GM19395 (cell line): ENCODE results near the gene GDF3.
"Not testable (repeated sequence)": the region's sequence is repeated elsewhere in the genome, so short reads cannot be mapped to it uniquely, and the experiment has no call there.

Experiments used
- ATAC-seq: cut with Tn5 transposase; IDR thresholded peaks from one replicate; pipeline ENCODE4 v1.9.1; 2021; ENCODE audit warnings: mild to moderate bottlenecking, moderate library complexity; ENCODE audit not compliant: unreplicated experiment

GDF3 gene

DNA sequence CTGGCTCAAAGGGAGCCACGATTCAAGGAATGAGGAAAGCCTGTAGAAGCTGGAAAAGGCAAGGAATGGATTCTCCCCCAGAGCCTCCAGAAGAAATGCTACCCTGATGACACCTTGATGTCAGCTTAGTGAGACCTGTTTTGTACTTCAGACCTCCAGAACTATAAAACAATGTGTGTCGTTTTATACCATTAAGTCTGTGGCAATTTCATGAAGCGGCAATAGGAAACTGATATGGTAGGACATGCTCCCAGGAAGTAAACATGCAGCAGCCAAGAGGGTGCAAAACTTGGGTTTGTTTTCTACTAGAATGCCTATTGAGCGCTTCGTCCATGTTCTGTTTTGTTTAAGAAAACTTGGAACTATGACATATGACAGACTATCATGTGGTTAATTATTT is 27.4 kb downstream of the GDF3 start:
- no peak for ATAC-seq

DNA sequence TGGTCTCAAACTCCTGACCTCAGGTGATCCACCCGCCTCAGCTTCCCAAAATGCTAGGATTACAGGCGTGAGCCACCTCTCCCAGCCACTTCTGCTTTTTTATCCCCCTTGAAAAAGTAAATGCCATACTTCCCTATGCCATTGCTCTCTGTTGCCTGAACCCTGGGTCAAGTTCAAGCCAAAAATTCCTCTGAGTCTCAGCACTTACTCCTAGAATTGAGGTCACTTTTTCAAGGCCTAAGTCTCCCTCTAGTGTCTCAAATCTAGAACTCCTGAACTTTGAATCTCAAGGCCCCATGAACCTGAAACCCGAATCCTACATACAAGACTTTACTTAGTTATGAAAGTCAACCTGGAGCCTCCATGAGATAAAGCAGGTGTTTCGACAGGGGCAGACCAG is 28.4 kb downstream of the GDF3 start:
- ATAC-seq = no peak

DNA sequence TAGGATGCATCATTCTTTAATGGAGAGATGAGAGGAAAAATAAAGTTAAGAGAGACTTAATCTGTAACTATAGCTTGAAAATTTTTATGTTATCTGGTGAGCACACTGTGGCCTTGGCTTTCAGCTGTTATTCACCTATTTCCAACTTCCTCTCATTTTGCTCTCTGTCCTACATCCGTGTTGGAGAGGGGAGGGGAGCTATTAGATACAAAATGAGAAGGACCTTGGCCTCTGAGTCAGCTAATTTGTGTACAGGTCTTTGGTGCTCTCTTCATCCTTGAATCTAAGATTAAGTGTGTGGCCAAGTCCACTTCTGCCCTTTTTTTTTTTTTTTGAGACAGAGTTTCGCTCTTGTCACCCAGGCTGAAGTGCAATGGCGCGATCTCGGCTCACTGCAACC is 29.0 kb downstream of the GDF3 start:
- no peak for ATAC-seq

DNA sequence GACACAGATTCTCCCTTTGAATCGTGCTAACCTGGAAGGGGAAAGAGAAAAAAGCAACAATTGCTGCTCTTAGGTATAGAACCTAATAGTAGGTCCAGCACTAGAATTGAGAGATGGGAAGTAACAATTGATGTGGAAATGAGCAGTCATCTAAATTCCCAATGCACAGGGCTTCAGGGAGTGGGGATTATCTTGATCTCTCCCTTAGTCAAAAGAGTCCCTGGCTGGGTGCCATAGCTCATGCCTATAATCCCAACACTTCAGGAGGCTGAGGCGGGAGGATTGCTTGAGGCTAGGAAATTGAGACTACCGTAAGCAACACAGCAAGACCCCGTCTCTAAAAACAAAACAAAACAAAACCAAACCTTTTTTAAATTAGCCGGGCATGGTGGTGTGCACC is 33.8 kb downstream of the GDF3 start:
- no peak for ATAC-seq

DNA sequence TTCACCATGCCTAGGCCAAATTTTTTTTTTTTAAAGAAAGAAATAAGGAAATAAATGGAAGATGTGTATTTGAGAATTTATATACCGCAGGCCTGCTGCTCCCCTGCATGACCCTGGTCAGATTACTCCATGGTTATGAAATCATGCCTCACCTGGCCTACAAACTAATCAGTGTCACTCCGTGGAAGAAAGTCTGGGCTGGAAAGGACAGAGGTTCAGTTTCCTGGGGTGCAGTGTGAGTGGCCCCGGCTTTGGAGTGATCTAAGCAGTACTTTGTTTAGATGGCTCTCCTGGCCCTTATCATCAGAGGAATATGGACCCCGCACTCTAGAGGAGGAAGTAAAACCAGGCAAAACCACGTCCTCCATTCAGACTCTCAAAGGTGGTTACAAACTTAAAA is 39.5 kb downstream of the GDF3 start:
- ATAC-seq = no peak

DNA sequence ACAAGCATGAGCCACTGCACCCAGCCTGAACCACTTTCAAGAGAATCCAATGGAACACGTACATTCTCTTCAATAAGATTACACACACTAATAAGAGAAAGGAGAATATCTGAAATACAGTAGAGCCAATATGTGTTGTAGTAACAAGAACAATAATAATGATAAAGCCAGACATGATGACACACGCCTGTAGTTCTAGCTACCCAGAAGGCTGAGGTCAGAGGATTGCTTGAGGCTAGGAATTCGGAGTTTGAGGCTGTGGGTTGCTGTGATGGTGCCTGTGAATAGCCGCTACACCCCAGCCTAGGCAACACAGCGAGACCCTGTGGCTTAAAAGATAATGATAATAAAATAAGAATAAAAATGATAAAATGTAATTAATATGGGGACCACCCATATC is 45.5 kb downstream of the GDF3 start:
- ATAC-seq = no peak

DNA sequence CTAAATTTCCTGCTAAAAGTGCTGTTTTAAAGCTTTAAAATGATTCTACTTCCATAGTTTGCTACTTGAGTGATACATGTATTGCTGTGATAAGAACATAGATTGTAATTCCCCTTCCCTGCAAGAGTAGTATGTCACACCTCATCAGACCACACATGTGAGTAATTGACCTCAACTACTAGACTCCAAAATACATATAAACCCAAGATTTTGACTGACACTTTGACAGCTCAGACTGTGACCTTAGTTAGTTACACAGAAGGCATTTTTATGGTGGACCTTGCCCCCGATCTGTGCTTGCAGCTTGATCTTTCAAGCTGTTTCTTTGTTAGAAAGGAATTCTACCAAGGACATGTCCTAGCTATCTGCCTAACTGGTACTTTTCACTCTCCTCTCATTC is 48.5 kb downstream of the GDF3 start:
- no peak for ATAC-seq

DNA sequence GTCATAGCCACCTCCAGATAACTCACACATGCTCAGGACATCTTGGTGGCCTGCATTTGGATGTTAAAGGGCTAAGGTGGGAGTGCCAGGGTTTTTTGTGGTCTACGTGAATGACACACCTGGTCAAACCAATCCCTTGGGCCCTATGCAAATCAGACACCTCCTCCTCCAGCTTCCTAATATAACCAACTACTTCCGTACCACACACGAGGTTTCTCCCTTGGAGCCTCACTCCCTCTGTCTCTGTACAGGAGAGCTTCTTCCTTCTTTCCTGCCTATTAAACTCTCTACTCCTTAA is 49.4 kb downstream of the GDF3 start:
- ATAC-seq = no peak

DNA sequence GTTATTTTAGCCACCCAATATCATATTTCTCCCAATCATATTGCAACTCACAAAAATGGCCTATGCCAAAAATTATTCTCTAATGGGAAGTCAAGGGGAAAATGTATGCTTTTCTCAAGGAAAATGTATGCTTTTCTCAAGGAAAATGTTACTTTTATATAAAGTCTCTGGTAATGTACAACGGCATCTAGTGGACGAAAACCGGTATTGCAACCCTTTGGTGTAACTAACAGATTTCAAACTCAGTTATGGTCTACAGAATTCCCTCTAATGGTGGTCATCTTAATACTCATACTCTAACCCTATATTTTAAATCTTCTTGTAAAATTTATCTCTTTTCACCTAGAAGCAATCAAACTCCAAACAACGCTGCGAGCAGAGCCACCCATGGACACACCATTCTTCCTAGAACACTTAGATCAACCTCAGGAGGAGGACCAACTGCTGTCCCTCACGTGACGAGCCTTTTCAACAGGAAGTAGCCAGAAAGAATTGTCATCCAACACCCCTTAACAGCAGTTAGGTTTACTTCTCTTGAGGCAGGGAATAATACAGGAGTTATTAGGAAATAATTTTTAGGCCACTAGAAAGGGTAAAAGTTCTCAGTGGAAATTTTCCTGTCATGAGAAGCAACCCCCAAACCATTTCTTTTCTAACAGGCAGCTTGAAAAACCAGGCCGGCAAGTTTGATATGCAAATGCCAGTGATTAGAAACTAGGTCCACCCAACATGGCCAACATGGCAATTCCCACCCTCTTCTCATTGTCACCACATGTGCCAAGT is 50.0 kb downstream of the GDF3 start:
- no peak for ATAC-seq

DNA sequence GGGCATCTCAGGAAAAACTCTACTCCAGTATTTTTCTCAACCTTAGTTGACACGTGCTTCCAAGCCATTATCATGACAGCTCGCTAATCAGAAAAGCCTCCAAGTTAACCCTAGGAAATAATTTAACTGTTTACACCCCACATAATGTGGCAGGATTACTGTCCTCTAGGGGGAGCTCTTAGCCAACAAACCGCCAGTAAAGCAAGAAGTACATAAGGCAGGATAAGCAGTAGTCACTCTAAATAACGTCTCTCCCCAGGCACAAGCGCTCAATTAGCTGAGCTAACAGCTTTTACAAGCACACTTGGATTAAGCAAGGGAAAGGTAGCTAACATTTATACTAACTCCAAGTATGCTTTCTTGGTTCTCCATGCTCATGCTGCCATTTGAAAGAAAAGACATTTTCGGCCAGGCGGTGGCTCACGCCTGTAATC is 52.7 kb downstream of the GDF3 start:
- ATAC-seq = no peak

DNA sequence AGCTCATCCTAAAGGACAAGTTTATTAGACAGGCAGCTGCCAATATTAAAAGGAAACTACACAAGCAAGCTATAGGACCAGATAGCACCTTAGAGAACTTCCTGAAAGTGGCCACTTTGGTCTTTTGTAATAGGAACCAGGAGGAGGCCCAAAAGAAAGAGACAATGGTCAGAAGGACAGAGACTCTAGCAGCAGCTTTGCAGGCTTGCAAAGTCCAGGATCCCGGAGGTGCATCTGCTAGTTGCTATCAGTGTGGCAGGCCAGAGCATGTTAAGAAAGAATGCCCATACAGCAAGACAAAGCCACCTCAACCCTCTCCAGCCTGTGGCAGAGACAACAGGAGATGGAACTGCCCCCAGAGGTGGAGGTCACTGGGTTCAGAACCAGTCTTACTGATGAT is 53.3 kb downstream of the GDF3 start:
- ATAC-seq = no peak

DNA sequence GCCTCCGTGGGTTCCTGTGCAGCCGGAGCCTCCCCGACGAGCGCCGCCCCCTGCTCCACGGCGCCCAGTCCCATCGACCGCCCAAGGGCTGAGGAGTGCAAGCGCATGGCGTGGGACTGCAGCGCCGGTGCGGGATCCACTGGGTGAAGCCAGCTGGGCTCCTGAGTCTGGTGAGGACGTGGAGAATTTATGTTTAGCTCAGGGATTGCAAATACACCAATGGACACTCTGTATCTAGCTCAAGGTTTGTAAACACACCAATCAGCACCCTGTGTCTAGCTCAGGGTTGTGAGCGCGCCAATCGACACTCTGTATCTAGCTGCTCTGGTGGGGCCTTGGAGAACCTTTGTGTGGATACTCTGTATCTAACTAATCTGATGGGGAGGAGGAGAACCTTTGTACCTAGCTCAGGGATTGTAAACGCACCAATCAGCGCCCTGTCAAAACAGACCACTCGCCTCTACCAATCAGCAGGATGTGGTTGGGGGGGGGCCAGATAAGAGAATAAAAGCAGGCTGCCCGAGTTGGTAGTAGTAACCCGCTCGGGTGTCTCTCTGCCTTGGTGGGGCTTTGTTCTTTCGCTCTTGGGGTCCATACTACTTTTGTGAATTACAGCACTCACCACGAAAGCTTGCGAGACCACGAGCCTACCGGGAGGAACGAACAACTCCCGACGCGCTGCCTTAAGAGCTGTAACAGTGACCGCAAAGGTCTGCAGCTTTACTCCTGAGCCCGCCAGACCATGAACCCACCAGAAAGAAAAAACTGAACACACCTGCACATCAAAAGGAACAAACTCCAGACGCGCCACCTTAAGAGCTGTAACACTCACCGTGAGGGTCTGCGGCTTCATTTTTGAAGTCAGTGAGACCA is 55.2 kb downstream of the GDF3 start:
- ATAC-seq = not testable (repeated sequence)
